ENCODE measurements around the gene ACTN4. TPM values are rescaled to one million over a fixed set of nuclear protein-coding genes. Genes with fewer than 3 reads are reported as not detected.

ACTN4 gene
- total and polyA plus RNA-seq, 2 donors (not counting 3 experiments of a cell fraction or from before 2014, with no cell fraction given), result 313 to 748 TPM

DNA sequence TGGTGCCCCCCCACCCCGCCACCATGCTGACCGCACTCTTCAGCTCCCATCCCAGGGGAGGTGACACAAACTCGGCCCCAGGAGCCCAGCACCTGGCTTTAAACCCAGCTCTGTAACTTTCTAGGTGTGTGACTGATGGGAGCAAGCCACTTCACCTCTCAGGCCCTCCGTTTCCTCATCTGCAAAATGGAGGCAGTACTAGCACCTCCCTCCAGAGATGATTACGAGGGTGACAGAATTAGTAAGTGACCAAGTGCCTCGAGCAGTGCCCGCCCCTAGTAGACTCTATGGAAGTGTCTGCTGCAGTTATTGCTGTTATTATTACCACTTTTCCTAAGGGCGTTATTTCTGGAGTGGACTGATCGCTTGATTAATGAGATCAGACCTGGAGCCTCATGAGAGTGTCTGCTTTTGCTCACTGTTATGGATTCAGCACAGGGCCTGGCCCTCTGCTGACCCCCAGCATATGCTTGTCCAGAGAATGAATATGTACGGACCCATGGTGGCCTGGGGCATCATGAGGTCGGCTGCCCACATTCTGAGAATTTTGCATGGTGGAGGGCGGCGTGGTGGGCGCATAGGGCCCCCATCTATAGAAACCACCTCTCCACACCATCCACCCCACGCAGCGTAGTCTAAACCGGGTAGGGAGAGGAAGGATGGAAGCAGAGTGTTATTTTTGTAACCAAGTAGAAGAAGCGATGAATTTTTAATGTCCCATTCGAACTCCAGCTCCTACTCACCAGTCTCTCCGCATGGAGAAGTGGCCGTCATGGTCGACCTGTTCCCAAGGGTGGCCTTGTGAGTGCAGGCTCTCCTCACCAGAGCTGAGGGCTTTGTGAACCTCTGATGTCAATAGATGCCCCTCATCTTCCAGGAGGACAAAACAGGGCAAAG, 48.6 kb downstream of the ACTN4 start:
- Histone ChIP-seq H3K9me3 (replicated peaks; ENCODE audit: control insufficient read depth, insufficient read depth, low read length) (no peaks in the 10 kb centered on the region), H3K9me1 (replicated peaks; ENCODE audit: control insufficient read depth, extremely low read depth, insufficient read depth, low read length) (no peaks in the 10 kb centered on the region), H3K9ac (replicated peaks; ENCODE audit: extremely low read depth, insufficient read depth, low read length) (no peak overlapping the region), H3K27me3 (ENCODE audit: control insufficient read depth in 2 of 2, insufficient read depth in 2 of 2, low read length in 2 of 2) (no peaks in the 10 kb centered on the region), H3K79me2 (ENCODE audit: control insufficient read depth, insufficient read depth, low read length) (peaks cover 94% of the 10 kb centered on the region), H2AFZ (ENCODE audit: low read depth, low read length) (no peak overlapping the region), H3K4me3 (replicated peaks in 1 of 3; ENCODE audit: insufficient read depth in 1 of 3, low read depth in 1 of 3, low read length in 3 of 3) (no peak overlapping the region), H3K36me3 (ENCODE audit: control insufficient read depth in 2 of 2, extremely low read depth in 1 of 2, insufficient read depth in 2 of 2, low read length in 2 of 2) (peaks cover 10 to 16% of the 10 kb centered on the region in 2 experiments), H3K4me1 (ENCODE audit: control insufficient read depth, extremely low read depth, insufficient read depth, low read length) (peaks cover 37% of the 10 kb centered on the region), H4K20me1 (replicated peaks; ENCODE audit: control insufficient read depth, extremely low read depth, insufficient read depth, low read length) (no peaks in the 10 kb centered on the region), H3K27ac (ENCODE audit: insufficient read depth, low read depth, low read length) (no peak overlapping the region), H3K4me2 (ENCODE audit: insufficient read depth, low read length) (no peak overlapping the region)
- ChIA-PET CTCF (interaction anchor here (0.6 to 1.1 kb wide), 4 partner anchors 10 to 61 kb away, joined by 3 read pairs; no protein-coding TSS in a partner anchor), POLR2A (no interaction called here)
- no TSS peak for BruUV-seq (replicated peaks)
- DNase-seq (ENCODE audit: low read depth, low spot score), result no peak
- intact Hi-C loops (cut with micrococcal nuclease), result no loop called here
- TF ChIP-seq GATA2 (IDR thresholded peaks at IDR 0.05; ENCODE audit: insufficient read depth, insufficient read length, low read depth, low read length), result no peak
- no peak for TF ChIP-seq FOS (IDR thresholded peaks at IDR 0.05; ENCODE audit: borderline replicate concordance, insufficient read depth, low read length)
- TF ChIP-seq JUN (IDR thresholded peaks at IDR 0.05; ENCODE audit: borderline replicate concordance, insufficient read depth, insufficient read length, low read depth), result no peak
- no peak for TF ChIP-seq EZH2 (IDR thresholded peaks at IDR 0.05; ENCODE audit: borderline replicate concordance, low read depth, low read length, severe bottlenecking)
- TF ChIP-seq MYC (IDR thresholded peaks at IDR 0.05; ENCODE audit: low read depth, low read length), result no peak
- TF ChIP-seq POLR2AphosphoS5 (IDR thresholded peaks at IDR 0.05; ENCODE audit: insufficient read depth, low read depth, low read length), result no peak
- no peak for TF ChIP-seq POLR2A (IDR thresholded peaks at IDR 0.05; ENCODE audit: low read depth, low read length)
- TF ChIP-seq, protein P1, sequence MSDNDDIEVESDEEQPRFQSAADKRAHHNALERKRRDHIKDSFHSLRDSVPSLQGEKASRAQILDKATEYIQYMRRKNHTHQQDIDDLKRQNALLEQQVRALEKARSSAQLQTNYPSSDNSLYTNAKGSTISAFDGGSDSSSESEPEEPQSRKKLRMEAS (IDR thresholded peaks at IDR 0.05; ENCODE audit: insufficient read depth, insufficient read length), result no peak
- dilution Hi-C loops (cut with MboI; ENCODE audit: extremely low pct_ligation_motif_present, low sequenced_read_pairs), result no loop called here
- no peak for FAIRE-seq
